Aorta (tissue), 5 donors: ENCODE results near the gene COL25A1. TPM values are rescaled to one million over a fixed set of nuclear protein-coding genes. Genes with fewer than 3 reads are reported as not detected.

Source experiments
- ATAC-seq: fragments of 200-7000 bp; cut with Tn5 transposase; one replicate; pipeline ENCODE4 v1.9.1; 2022; ENCODE audit warnings: moderate library complexity; ENCODE audit not compliant: low FRiP score
- DNase-seq, 2 donors: peaks; one replicate each; pipeline ENCODE4 v3.0.0-alpha.2; 2020
- H3K27ac ChIP-seq, 2 donors: one replicate each; pipeline ENCODE4 v1.5.1; 2013; ENCODE audit warnings: low read length in 2 of 2, mild to moderate bottlenecking in 2 of 2, moderate library complexity in 2 of 2, control low read depth in 1 of 2, inconsistent platforms in 1 of 2, low read depth in 1 of 2
- H3K27me3 ChIP-seq, 2 donors: one replicate each; pipeline ENCODE4 v1.6.1; 2013; ENCODE audit warnings: control low read depth in 1 of 2, low read length in 1 of 2, mild to moderate bottlenecking in 1 of 2, moderate library complexity in 1 of 2; ENCODE audit not compliant: insufficient read depth in 2 of 2, control insufficient read depth in 1 of 2
- H3K36me3 ChIP-seq, 2 donors: one replicate each; pipeline ENCODE4 v1.6.1; 2013; ENCODE audit warnings: control low read depth in 1 of 2, low read length in 1 of 2, mild to moderate bottlenecking in 1 of 2; ENCODE audit not compliant: insufficient read depth in 2 of 2, control insufficient read depth in 1 of 2
- H3K4me1 ChIP-seq, 2 donors: one replicate each; pipeline ENCODE4 v1.6.1; 2013; ENCODE audit warnings: low read length in 2 of 2, control low read depth in 1 of 2, mild to moderate bottlenecking in 1 of 2, moderate library complexity in 1 of 2; ENCODE audit not compliant: insufficient read depth in 2 of 2, control insufficient read depth in 1 of 2
- H3K4me3 ChIP-seq, 2 donors: one replicate each; pipeline ENCODE4 v1.5.1; 2013; ENCODE audit warnings: low read length in 2 of 2, control low read depth in 1 of 2, mild to moderate bottlenecking in 1 of 2
- H3K9me3 ChIP-seq: one replicate; pipeline ENCODE4 v1.6.1; 2013; ENCODE audit warnings: mild to moderate bottlenecking, low read length; ENCODE audit not compliant: control insufficient read depth
- WGBS, 2 donors: extraction: QIAGEN DNeasy Blood & Tissue Kit; methylation state at CpG; one replicate each; pipeline ENCODE4 v1.1.7; 2013; 5-methylcytosine and 5-hydroxymethylcytosine counted together
- intact Hi-C, 2 donors: fragments of 100-400 bp; cut with DNase I; formaldehyde crosslinking; loops; one replicate each; pipeline versions ENCODE4 v1.14.2 to v1.15.0; 2022
- polyA plus RNA-seq, 2 donors: library from polyadenylated mRNA; stranded (reverse); fragments of 200-250 nt; gene quantifications; one replicate each; pipeline ENCODE4 v1.2.3, GENCODE V29; 2013
- total RNA-seq, 2 donors: library from RNA; stranded (reverse); fragmentation: NEBNext Ultra II Directional; extraction: Animal tissue kit (Norgen Biotek cat#: 25700); gene quantifications; one replicate each; pipeline ENCODE4 v1.2.1, GENCODE V29; 2021
- donor health status: healthy with polysubstance abuse.
- donor health status: Bipolar disorder and iron deficiency.
- donor health status: DM: no; HTN: no; CAD: no.
- donor health status: DM: no; HTN: no; CAD: no.
- donor health status: DM: yes; HTN: yes; CAD: no.

The COL25A1 gene
- total and polyA plus RNA-seq, 4 donors, result 0.08 to 8.1 (median 1.3) TPM

GRCh38 chr4:108833046-108833445, 469.4 kb downstream of the COL25A1 start:
- no peak for ATAC-seq
- Histone ChIP-seq H3K4me3 (no peak overlapping the region), H3K27ac (no peak overlapping the region), H3K9me3 (no peaks in the 10 kb centered on the region), H3K27me3 (no peaks in the 10 kb centered on the region), H3K4me1 (no peaks in the 10 kb centered on the region), H3K36me3 (no peaks in the 10 kb centered on the region)
- intact Hi-C loops, result loop anchor here (2.0 to 10.0 kb wide), 2 partner anchors 472 to 574 kb away; partner anchors contain the start of gene COL25A1 (in 1 of the 2)
- DNase-seq, result no peak
- WGBS, 2 donors, result 88 to 89% methylated on average over 4 of the region's 4 CpGs

GRCh38 chr4:108831886-108832285, 470.6 kb downstream of the COL25A1 start:
- Histone ChIP-seq H3K27me3 (no peaks in the 10 kb centered on the region), H3K4me1 (no peaks in the 10 kb centered on the region), H3K27ac (no peak overlapping the region), H3K36me3 (no peaks in the 10 kb centered on the region), H3K4me3 (no peak overlapping the region), H3K9me3 (no peaks in the 10 kb centered on the region)
- intact Hi-C loops, result loop anchor here (2.0 to 10.0 kb wide), 2 partner anchors 473 to 575 kb away; partner anchors contain the start of gene COL25A1 (in 1 of the 2)
- 45 to 47% methylated on average over 3 of the region's 3 CpGs for WGBS, 2 donors
- no peak for ATAC-seq
- no peak for DNase-seq

GRCh38 chr4:108831291-108831690, 471.2 kb downstream of the COL25A1 start:
- Histone ChIP-seq H3K4me1 (no peaks in the 10 kb centered on the region), H3K27me3 (no peaks in the 10 kb centered on the region), H3K36me3 (no peaks in the 10 kb centered on the region), H3K27ac (no peak overlapping the region), H3K9me3 (no peaks in the 10 kb centered on the region), H3K4me3 (no peak overlapping the region)
- WGBS, 2 donors, result 97% methylated on average over 1 of the region's 1 CpG
- intact Hi-C loops, result loop anchor here in 1 of 2 donors (10.0 kb wide), 1 partner anchor 474 kb away; the partner anchor contains the start of gene COL25A1
- ATAC-seq, result no peak
- DNase-seq, result no peak

GRCh38 chr4:108830509-108831244, 471.8 kb downstream of the COL25A1 start:
- no peak overlapping the region for H3K27ac ChIP-seq
- H3K9me3 ChIP-seq, result no peaks in the 10 kb centered on the region
- no peaks in the 10 kb centered on the region for H3K27me3 ChIP-seq
- H3K36me3 ChIP-seq, result no peaks in the 10 kb centered on the region
- no peaks in the 10 kb centered on the region for H3K4me1 ChIP-seq
- WGBS, 2 donors, result 18 to 21% methylated on average over 4 of the region's 4 CpGs
- intact Hi-C loops, result loop anchor here in 1 of 2 donors (10.0 kb wide), 1 partner anchor 474 kb away; the partner anchor contains the start of gene COL25A1
- H3K4me3 ChIP-seq, result no peak overlapping the region
- DNase-seq (no peak), ATAC-seq (no peak)

GRCh38 chr4:108829966-108830492, 472.4 kb downstream of the COL25A1 start:
- no peaks in the 10 kb centered on the region for H3K4me1 ChIP-seq
- WGBS, 2 donors, result 35 to 37% methylated on average over 4 of the region's 4 CpGs
- H3K27me3 ChIP-seq, result no peaks in the 10 kb centered on the region
- ATAC-seq, result no peak
- no peak for DNase-seq
- no peak overlapping the region for H3K27ac ChIP-seq
- intact Hi-C loops, result loop anchor here in 1 of 2 donors (10.0 kb wide), 1 partner anchor 475 kb away; the partner anchor contains the start of gene COL25A1
- H3K4me3 ChIP-seq, result no peak overlapping the region
- no peaks in the 10 kb centered on the region for H3K9me3 ChIP-seq
- H3K36me3 ChIP-seq, result no peaks in the 10 kb centered on the region

GRCh38 chr4:108828620-108829019, 473.8 kb downstream of the COL25A1 start:
- intact Hi-C loops, result no loop called here

GRCh38 chr4:108825737-108826136, 476.7 kb downstream of the COL25A1 start:
- Histone ChIP-seq H3K27me3 (no peaks in the 10 kb centered on the region), H3K36me3 (no peaks in the 10 kb centered on the region), H3K27ac (no peak overlapping the region), H3K9me3 (no peaks in the 10 kb centered on the region), H3K4me1 (no peaks in the 10 kb centered on the region), H3K4me3 (no peak overlapping the region)
- ATAC-seq (no peak), DNase-seq (no peak)
- WGBS, 2 donors, result 91 to 93% methylated on average over 2 of the region's 2 CpGs
- intact Hi-C loops, result no loop called here

More at GRCh38 chr4:108828620-108829019, 473.8 kb downstream of the COL25A1 start:
- Histone ChIP-seq H3K36me3 (no peaks in the 10 kb centered on the region), H3K4me3 (no peak overlapping the region), H3K4me1 (no peaks in the 10 kb centered on the region), H3K9me3 (no peaks in the 10 kb centered on the region), H3K27me3 (no peaks in the 10 kb centered on the region), H3K27ac (no peak overlapping the region)
- no peak for DNase-seq
- WGBS, 2 donors, result 31 to 35% methylated on average over 3 of the region's 3 CpGs
- ATAC-seq, result no peak

GRCh38 chr4:108821351-108821930, 481.0 kb downstream of the COL25A1 start:
- Histone ChIP-seq H3K4me3 (no peak overlapping the region), H3K4me1 (no peaks in the 10 kb centered on the region), H3K27ac (no peak overlapping the region), H3K36me3 (no peaks in the 10 kb centered on the region), H3K9me3 (no peaks in the 10 kb centered on the region), H3K27me3 (no peaks in the 10 kb centered on the region)
- WGBS, 2 donors, result 50 to 61% methylated on average over 2 of the region's 2 CpGs
- ATAC-seq (no peak), DNase-seq (no peak)
- intact Hi-C loops, result no loop called here
